T-helper 17 cell (primary cell): ENCODE results near the gene CALML6. TPM values are rescaled to one million over a fixed set of nuclear protein-coding genes. Genes with fewer than 3 reads are reported as not detected.
"Not testable (repeated sequence)": the region's sequence is repeated elsewhere in the genome, so short reads cannot be mapped to it uniquely, and the experiment has no call there.

Source experiments
- ATAC-seq: fragments of 150-1000 bp; cut with Tn5 transposase; 2 replicates; pipeline ENCODE4 v1.10.0; 2021; ENCODE audit warnings: mild to moderate bottlenecking, moderate library complexity
- DNase-seq, 3 donors: peaks; one replicate each; pipeline versions ENCODE4 v3.0.0 to v3.0.0-alpha.2; 2020 to 2021
- H3K9me3 ChIP-seq: one replicate; pipeline ENCODE4 v1.7.0; 2013; ENCODE audit warnings: low read length, mild to moderate bottlenecking; ENCODE audit not compliant: control insufficient read depth, poor library complexity, severe bottlenecking
- H3K27ac Mint-ChIP-seq: one replicate; pipeline ENCODE4 v1.8.0; 2022; ENCODE audit warnings: mild to moderate bottlenecking, moderate library complexity, mixed read lengths
- H3K27me3 Mint-ChIP-seq: one replicate; pipeline ENCODE4 v1.8.0; 2022; ENCODE audit warnings: mixed read lengths
- H3K36me3 Mint-ChIP-seq: one replicate; pipeline ENCODE4 v1.8.0; 2022; ENCODE audit warnings: low read depth, mixed read lengths
- H3K4me1 Mint-ChIP-seq: one replicate; pipeline ENCODE4 v1.8.0; 2022; ENCODE audit warnings: mild to moderate bottlenecking, mixed read lengths
- H3K4me3 Mint-ChIP-seq: one replicate; pipeline ENCODE4 v1.8.0; 2022; ENCODE audit warnings: mild to moderate bottlenecking, moderate library complexity, mixed read lengths
- total RNA-seq, 4 donors: library from RNA in 2 of 4; stranded (reverse) in 2 of 4; gene quantifications; one replicate each; pipeline ENCODE4 v1.2.3 and lab custom pipeline; 2022 to 2026

Gene CALML6
- total RNA-seq, 2 donors from 2014 or later, result 0.35 to 0.55 TPM

DNA sequence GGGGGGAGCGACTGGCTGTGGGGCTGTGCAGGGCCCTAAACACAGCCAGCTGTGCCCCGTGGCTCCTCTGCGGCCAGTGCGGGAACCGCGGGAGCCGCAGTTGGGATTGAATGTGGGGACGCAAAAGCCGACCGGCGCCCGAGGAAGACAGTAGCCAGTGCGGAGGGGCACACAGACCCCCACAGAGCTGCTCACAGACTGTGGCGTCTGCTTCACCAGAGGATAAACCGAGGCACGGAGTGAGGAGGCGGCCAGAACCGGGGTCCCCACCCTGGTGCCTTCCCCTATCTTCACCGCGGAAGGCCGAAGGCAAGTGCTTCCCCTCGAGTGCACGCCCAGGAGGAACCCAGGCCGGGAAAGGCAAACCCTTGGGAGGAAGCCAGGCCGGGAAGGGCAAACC, 12.7 kb downstream of the CALML6 start:
- Mint-ChIP-seq H3K36me3 (no peaks in the 10 kb centered on the region), H3K4me1 (no peaks in the 10 kb centered on the region), H3K4me3 (no peak overlapping the region), H3K27me3 (no peaks in the 10 kb centered on the region), H3K27ac (no peak overlapping the region)
- ATAC-seq (no peak), DNase-seq (no peak)
- no peaks in the 10 kb centered on the region for H3K9me3 ChIP-seq

DNA sequence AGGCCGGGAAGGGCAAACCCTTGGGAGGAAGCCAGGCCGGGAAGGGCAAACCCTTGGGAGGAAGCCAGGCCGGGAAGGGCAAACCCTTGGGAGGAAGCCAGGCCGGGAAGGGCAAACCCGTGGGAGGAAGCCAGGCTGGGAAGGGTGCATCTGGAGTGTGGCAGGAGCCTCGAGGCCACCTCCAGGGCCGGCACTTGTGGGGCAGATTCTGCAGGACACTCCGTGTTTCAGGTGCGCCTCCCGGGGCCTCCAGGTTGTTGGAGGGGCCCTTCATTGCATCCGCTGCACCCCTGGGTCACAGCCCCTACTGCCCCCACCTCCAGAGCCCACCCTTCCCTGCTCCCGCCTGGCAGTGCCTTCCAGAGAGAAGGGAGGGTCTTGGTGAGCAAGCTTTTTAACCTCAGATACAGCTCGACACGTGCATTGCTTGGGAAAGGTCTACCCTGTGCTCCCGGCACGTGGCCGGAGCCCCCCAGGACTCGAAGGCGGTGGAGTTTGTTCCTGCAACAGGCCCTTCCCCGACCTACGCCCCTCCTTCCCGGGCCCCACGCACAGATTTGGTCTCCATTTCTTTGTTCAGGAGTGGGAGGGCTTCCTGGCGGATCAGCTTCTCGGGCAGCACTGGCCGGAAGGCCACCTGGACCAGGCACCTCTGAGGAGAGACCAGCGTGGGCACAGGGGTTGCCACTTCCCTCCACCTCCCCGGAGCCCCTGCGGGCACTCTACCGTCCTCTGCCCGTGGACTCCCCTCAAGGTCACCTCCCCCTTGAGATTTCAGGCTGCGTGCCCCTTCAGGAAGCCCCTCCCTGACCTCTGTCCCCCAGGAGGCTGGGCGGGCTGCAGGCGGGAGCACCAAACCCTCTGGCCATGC, 13.4 kb downstream of the CALML6 start:
- H3K36me3 Mint-ChIP-seq, result no peaks in the 10 kb centered on the region
- H3K4me3 Mint-ChIP-seq, result no peak overlapping the region
- no peaks in the 10 kb centered on the region for H3K9me3 ChIP-seq
- DNase-seq, result no peak
- H3K27me3 Mint-ChIP-seq, result no peaks in the 10 kb centered on the region
- ATAC-seq, result no peak
- H3K27ac Mint-ChIP-seq, result no peak overlapping the region
- no peaks in the 10 kb centered on the region for H3K4me1 Mint-ChIP-seq

DNA sequence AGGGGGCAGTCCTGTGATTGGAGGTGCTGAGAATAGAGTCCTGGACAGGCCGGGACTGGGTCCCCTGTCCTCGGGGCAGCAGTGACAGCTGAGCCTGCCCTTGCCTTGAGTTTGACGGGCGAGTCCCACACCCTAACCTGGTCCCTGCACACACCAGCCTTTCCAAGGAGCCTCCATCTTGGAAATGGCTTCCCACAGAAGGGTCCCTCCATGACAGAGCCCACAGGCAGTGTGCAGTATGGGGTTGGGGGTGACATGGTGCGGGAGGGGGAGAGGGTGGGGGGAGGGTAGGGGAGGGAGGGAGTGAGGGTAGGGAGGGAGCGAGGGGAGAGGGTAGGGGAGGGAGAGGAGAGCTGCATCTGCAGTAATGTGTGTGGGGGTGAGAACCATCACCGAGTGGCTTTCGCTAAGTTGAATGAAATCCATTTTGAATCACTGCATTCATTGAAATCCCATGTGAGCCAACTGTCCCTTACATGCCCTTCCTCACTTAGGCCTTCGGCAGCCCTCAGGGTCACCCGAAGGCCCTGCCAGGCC, 14.1 kb downstream of the CALML6 start:
- no peaks in the 10 kb centered on the region for H3K27me3 Mint-ChIP-seq
- H3K9me3 ChIP-seq, result no peaks in the 10 kb centered on the region
- no peak overlapping the region for H3K27ac Mint-ChIP-seq
- H3K36me3 Mint-ChIP-seq, result no peaks in the 10 kb centered on the region
- ATAC-seq, result no peak
- H3K4me3 Mint-ChIP-seq, result no peak overlapping the region
- peaks cover 2% of the 10 kb centered on the region for H3K4me1 Mint-ChIP-seq
- peak in 1 of 3 donors; percentile 9 for DNase-seq

DNA sequence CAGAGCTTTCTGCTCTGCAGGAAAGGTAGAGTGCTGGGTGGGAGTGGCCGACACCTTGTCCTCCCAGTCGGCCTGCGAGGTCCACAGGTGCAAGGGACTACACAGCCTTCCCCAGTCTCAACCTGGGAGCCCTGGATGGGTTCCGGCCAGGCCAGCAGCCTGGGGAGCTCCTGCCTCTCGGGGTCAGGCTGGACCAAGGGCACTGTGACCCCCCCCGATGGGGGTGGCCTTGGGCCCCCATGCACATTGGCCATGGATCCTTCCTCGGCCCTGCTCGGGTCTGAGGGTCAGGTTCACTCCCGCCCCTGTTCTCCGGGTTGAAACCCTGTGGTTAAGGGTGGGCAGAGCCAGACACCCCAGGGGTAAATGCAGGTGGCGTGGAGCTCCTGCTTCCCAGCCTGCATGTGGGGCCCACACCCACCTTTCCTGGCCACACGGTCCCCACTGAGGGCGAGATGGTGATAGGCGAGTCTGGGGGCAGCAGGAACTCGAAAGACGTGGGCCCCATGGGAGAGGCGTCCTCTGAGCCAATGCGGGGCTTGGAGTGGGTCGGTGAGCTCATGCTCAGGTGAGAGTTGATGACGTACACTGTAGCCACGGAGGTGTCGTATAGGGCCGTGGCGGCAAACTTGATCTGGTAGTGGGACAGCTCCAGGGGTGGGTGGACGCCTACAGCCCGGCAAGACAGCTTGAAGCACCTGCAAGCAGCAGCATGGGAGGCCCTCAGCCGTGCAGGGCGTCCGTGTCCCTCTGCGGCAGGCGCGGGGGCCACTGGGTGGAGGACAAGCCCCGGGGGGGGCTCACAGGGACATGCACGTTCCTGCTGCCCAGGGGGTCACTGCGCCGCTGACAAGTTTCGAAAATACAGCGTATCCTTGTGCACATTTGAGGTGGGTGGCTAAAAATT, 14.8 kb downstream of the CALML6 start:
- Mint-ChIP-seq H3K4me3 (no peak overlapping the region), H3K4me1 (peaks cover 2% of the 10 kb centered on the region), H3K27me3 (no peaks in the 10 kb centered on the region), H3K36me3 (no peaks in the 10 kb centered on the region), H3K27ac (no peak overlapping the region)
- peak in 1 of 3 donors; percentile 9 for DNase-seq
- no peaks in the 10 kb centered on the region for H3K9me3 ChIP-seq
- ATAC-seq, result no peak

DNA sequence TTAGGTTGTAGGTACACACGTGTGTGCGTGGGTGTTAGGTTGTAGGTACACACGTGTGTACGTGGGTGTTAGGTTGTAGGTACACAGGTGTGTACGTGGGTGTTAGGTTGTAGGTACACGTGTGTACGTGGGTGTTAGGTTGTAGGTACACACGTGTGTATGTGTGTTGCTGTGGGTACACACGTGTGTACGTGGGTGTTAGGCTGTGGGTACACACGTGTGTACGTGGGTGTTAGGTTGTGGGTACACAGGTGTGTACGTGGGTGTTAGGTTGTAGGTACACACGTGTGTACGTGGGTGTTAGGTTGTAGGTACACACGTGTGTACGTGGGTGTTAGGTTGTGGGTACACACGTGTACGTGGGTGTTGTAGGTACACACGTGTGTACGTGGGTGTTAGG, 19.8 kb downstream of the CALML6 start:
- not testable (repeated sequence) for ATAC-seq, H3K9me3 ChIP-seq, DNase-seq, H3K4me3 Mint-ChIP-seq, H3K27me3 Mint-ChIP-seq, H3K4me1 Mint-ChIP-seq, H3K27ac Mint-ChIP-seq, H3K36me3 Mint-ChIP-seq

DNA sequence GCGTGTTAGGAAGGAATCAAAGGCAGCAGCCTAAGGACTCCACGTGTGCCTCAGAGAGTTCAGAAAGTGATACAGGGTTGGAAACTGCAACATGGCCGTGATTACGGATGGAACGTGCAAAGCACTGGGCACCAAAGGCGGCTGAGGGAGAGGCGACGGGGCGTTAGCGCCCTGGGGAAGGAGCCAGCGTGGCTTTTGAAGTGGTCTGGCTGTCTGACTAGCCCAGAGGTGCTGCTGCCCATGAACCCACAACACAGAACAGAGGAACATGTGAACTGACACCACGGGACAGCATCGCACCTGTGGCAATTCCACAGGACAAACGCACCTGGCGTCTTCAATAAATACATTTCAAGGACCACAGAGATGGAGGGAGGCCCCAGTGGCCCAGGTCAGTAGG, 22.0 kb downstream of the CALML6 start:
- peaks cover 2% of the 10 kb centered on the region for H3K4me1 Mint-ChIP-seq
- H3K9me3 ChIP-seq, result no peaks in the 10 kb centered on the region
- DNase-seq, result no peak
- H3K36me3 Mint-ChIP-seq, result no peaks in the 10 kb centered on the region
- no peak for ATAC-seq
- no peak overlapping the region for H3K4me3 Mint-ChIP-seq
- H3K27me3 Mint-ChIP-seq, result no peaks in the 10 kb centered on the region
- H3K27ac Mint-ChIP-seq, result no peak overlapping the region

DNA sequence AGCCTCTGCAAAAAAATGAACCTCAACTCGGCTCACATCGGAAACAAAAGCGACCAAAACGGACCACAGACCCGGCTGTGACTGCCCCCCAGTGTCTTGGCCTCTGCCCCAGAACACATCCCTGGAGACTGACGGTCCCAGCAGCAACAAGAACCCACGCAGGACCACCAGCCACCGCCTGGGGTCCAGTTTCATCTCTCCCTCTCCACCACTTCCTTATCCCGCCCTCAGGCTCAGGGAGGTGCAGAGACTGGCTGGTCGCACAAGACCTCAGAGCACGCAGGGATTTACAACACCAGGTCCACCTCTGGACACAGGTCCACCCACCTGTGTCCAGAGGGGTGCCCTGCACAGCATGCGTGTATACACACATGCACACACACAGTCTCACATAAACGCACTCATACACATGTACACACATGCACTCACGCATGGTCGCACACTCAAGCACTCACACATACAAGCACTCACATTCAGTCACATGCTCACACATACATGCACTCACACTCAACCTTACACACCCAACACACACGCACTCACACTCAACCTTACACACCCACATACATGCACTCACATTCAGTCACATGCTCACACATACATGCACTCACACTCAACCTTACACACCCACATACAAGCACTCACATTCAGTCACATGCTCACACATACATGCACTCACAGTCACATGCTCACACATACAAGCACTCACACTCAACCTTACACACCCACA, 22.7 kb downstream of the CALML6 start:
- H3K4me3 Mint-ChIP-seq, result no peak overlapping the region

DNA sequence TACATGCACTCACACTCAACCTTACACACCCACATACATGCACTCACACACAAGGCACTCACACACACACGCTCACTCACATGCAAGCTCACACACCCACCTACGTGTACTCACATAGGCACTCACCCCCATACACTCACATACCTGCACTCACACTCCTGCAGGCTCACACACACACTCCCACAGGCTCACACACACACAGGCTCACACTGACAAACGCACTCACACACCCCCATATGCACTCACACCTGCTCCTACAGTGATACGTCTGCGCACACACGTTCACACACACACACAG, 23.2 kb downstream of the CALML6 start:
- H3K4me3 Mint-ChIP-seq, result no peak overlapping the region
- no peak overlapping the region for H3K27ac Mint-ChIP-seq
- H3K36me3 Mint-ChIP-seq, result no peaks in the 10 kb centered on the region
- H3K4me1 Mint-ChIP-seq, result peaks cover 2% of the 10 kb centered on the region
- ATAC-seq (no peak), DNase-seq (no peak)
- no peaks in the 10 kb centered on the region for H3K27me3 Mint-ChIP-seq
- no peaks in the 10 kb centered on the region for H3K9me3 ChIP-seq

More for the DNA sequence above, 22.7 kb downstream of the CALML6 start:
- ATAC-seq (no peak), DNase-seq (no peak)
- no peaks in the 10 kb centered on the region for H3K9me3 ChIP-seq
- Mint-ChIP-seq H3K4me1 (peaks cover 2% of the 10 kb centered on the region), H3K27ac (no peak overlapping the region), H3K27me3 (no peaks in the 10 kb centered on the region), H3K36me3 (no peaks in the 10 kb centered on the region)

DNA sequence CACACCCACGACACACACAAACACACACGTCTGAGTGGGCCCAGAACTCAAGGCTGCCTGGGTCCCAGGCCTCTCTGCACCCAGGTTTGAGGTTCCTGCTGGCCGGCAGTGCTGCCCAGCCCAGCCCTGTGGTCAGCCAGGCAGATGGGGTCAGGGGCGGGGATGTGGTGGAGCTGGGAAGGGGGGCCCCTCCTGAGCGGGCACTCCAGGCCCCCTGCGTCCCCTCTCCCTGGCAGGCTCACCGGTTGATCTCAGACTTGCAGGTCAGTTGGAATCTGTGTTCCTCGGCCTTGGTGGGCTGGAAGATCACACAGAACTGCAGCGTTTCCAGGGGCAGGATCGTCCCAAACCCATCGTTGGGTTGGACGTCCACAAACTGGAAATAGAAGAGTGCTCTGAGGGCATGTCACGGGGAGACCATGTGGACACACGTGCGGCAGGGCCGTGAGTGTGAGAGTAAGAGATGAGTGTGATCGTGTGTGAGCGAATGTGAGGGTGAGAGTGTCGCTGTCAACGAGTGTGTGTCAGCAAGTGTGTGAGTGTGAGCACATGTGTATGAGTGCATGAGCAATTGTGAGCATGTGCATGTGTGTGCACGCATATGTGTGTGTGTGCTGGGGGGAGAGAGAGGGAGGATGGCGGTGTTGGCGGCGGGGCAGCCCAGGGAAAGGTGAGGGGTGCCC, 23.7 kb downstream of the CALML6 start:
- Mint-ChIP-seq H3K27me3 (no peaks in the 10 kb centered on the region), H3K36me3 (no peaks in the 10 kb centered on the region), H3K27ac (no peak overlapping the region), H3K4me3 (no peak overlapping the region), H3K4me1 (peaks cover 2% of the 10 kb centered on the region)
- no peak for DNase-seq
- no peaks in the 10 kb centered on the region for H3K9me3 ChIP-seq
- no peak for ATAC-seq

DNA sequence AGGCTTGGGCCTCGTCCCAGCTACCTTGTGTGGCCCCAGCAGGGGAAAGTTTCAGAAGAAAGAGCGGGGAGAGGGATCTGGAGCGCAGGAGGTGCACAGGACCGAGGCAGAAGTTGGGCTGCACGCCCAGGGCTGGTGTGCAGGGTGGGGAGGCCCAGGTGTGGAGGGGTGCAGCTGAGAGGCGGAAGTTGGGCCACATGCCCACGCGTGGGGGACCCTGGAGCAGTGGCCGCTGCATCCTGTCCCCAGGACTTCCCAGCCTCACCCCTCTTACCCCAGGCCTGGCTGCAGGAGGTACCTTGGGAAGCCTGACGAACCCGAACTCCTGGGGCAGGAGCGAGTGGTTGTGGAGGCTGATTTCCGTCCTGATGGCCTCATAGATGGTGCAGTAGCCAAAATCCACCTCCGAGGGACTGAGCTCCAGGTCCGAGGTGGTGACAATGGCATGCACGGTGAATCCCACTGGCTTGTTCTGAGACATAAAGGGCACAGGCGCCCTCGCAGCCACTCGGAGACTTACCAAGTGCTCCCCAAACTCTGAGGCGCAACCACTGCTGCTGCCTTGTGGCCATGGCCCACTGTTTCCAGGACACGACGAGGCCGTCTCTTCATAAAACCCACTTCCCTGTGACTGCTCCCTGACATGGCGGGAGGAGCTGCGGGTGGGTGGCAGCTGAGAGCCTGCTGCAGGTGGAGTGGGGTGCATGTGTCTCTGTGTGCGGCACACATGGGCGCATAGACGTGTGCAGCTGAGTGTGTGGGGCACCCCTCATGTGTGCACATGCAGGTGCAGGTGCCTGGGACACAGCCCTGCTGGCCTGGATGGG, 24.4 kb downstream of the CALML6 start:
- H3K27ac Mint-ChIP-seq, result no peak overlapping the region
- peaks cover 4% of the 10 kb centered on the region for H3K4me1 Mint-ChIP-seq

DNA sequence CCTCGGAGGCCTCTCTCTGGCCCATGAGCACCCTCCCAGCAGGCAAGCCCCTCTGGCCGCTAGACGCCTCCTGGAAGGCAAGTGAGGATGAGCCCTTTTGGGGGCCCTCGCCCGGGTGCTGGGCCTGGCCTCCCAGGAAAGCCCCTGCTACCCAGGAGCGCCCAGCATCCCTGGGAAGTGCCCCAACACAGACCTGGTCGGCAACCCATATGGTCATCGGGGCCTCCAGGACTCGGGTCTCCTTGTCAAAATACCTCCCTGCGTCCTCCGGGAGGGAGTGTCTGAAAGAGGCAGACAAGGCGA, 25.0 kb downstream of the CALML6 start:
- no peaks in the 10 kb centered on the region for H3K9me3 ChIP-seq
- H3K4me3 Mint-ChIP-seq, result no peak overlapping the region
- no peaks in the 10 kb centered on the region for H3K36me3 Mint-ChIP-seq
- ATAC-seq (no peak), DNase-seq (no peak)
- peaks cover 4% of the 10 kb centered on the region for H3K4me1 Mint-ChIP-seq
- no peaks in the 10 kb centered on the region for H3K27me3 Mint-ChIP-seq
- no peak overlapping the region for H3K27ac Mint-ChIP-seq

More for the DNA sequence above, 24.4 kb downstream of the CALML6 start:
- H3K36me3 Mint-ChIP-seq, result no peaks in the 10 kb centered on the region
- no peak for DNase-seq
- no peak overlapping the region for H3K4me3 Mint-ChIP-seq
- ATAC-seq, result no peak
- H3K27me3 Mint-ChIP-seq, result no peaks in the 10 kb centered on the region
- H3K9me3 ChIP-seq, result no peaks in the 10 kb centered on the region

DNA sequence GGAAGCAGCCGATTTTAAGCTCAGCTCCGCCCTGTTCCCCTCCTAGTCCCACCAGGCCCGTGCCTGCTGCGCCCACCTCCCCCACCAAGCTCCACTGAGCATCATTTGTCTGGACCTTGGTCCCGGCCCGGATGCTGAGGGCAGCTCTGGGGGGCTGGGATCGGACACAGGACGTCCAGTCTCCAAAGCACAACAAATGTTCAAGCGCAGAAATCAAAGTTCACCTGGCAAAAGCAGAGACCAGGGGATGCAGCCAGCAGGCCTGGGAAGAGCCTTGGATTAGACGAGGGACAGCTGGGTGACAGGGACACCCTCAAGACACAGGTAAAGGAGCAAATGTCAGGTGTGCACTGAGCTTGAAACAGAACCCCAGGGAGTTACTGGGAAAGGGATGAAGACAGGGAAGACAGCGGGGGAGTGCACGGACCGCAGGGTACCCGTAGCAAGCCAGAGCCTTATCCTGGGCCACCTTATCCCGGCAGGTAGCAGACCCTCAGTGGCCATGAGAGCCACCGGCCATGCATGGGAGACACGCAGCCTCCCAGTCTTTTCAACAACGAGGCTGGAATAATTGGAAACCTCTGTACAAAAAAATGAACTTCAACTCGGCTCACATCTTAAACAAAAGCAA, 26.3 kb downstream of the CALML6 start:
- no peaks in the 10 kb centered on the region for H3K36me3 Mint-ChIP-seq
- H3K4me1 Mint-ChIP-seq, result peaks cover 4% of the 10 kb centered on the region
- H3K27me3 Mint-ChIP-seq, result peaks cover 5% of the 10 kb centered on the region
- no peak for ATAC-seq
- DNase-seq, result no peak
- no peaks in the 10 kb centered on the region for H3K9me3 ChIP-seq
- H3K4me3 Mint-ChIP-seq, result no peak overlapping the region
- no peak overlapping the region for H3K27ac Mint-ChIP-seq
